HG02981 (cell line): ENCODE results near the gene PTPN14.

Experiments used
- ATAC-seq: cut with Tn5 transposase; IDR thresholded peaks from one replicate; pipeline ENCODE4 v1.9.1; 2021; ENCODE audit warnings: mild to moderate bottlenecking, moderate library complexity; ENCODE audit not compliant: unreplicated experiment

Gene PTPN14

DNA sequence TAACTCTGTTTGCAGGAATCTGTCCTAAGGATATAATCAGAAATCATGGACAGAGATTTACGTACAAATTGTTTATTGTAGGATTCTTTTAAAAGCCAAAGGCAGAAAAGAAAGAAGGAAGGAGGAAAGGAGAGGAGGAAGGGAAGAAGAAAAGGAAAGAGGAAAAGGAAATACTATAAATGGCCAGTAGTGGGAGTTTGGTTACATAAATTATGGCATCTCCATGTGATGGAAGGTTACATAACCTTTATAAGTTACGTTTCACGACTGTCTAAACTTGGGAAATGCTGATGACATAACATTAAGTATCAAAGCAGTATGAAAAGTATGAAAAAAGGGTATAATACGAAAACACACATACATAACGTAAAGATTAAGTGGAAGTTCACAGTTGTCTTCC lies 231.5 kb downstream of the PTPN14 start:
- no peak for ATAC-seq

DNA sequence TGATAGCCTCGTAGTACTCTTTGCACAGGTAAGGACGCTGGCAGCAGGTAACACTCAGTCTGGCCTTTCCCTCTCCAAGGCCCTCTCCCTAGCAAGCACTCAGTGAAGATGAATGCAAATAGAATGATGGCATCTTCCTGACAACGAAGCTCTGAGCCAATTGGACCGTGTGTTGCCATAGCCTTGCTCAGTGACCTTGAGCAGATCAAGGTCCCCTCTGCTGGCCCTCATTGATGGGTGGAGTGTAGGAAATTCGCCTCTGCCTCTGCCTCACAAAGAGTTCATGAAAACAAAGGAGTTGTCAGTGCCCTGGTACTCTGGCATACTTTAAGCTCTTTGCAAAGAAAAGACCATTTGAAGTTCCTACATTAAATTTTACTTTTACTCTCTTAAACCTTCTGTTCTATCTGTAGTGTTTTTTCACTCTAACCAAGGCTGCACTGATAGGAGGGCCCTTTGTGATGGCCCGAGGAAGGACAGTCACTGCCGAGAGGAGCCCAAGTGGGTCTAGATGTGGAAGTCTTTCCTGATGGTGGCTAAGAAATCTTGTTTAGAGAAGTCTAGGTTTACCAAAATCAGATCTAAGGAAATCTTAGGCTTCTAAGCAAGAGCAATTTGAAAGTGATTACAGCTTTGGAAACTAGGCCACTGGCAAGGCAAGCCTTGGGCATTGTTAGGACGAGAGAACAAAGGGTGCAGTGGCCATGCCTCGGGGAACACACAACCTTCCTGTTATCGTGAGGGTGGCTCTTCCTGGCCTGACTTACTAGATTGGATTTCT lies 232.3 kb downstream of the PTPN14 start:
- no peak for ATAC-seq

DNA sequence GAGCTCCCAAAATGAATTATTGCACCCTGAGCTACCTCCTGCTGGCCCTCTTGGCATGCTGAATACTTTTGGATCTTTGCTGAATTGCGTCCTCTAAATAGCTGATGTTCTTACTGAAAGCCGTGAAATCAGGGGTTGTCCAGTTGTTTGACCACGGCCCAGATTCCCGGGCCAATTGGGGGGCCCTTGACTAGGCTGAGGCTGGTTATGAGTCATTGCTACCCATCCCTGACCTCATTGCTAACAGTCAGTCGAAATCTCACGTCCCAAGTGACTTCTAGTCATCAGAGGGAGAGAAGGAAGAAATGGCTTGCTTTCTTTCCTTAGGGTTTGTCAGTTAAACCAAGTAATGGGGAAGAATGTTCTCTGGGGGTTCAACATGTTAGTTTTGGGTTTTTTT lies 233.0 kb downstream of the PTPN14 start:
- ATAC-seq = no peak

GRCh38 chr1:214317734-214318133 lies 233.7 kb downstream of the PTPN14 start:
- no peak for ATAC-seq

- no peak for ATAC-seq
Observed at GRCh38 chr1:214317300-214317699, 234.1 kb downstream of the PTPN14 start.

GRCh38 chr1:214316593-214316992 lies 234.8 kb downstream of the PTPN14 start:
- ATAC-seq = no peak

DNA sequence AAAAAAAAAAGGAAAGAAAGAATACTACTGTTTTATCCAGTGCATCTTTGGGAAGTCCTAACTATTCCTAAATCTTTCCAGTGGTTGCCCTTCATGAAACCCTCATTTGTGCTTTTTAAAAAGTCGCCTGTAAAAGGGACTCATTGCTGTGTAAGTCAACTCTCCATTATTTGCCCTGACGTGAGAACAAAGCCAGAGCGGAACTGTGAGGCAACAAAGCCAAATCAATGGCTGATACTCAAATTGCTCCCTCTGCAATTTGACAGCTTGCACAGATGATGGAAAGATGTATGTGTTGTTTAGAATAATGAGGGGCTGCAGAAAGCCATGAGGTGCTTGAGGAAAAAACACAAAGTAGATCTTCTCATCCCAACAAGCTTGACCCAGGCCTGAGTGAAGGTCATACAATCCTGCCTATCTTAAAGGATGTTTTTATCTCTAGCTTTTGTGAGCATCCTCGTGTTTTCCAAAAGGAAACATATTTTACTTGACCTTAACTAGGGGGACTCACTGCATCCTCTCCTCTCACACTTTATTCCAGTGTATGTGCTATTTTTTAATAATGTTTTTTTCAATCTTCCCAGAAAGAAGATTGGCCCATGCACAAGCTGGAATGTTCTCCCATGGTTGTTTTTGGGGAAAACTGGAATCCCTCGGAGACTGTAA lies 237.1 kb downstream of the PTPN14 start:
- no peak for ATAC-seq

GRCh38 chr1:214312530-214313051 lies 238.8 kb downstream of the PTPN14 start:
- ATAC-seq = no peak

DNA sequence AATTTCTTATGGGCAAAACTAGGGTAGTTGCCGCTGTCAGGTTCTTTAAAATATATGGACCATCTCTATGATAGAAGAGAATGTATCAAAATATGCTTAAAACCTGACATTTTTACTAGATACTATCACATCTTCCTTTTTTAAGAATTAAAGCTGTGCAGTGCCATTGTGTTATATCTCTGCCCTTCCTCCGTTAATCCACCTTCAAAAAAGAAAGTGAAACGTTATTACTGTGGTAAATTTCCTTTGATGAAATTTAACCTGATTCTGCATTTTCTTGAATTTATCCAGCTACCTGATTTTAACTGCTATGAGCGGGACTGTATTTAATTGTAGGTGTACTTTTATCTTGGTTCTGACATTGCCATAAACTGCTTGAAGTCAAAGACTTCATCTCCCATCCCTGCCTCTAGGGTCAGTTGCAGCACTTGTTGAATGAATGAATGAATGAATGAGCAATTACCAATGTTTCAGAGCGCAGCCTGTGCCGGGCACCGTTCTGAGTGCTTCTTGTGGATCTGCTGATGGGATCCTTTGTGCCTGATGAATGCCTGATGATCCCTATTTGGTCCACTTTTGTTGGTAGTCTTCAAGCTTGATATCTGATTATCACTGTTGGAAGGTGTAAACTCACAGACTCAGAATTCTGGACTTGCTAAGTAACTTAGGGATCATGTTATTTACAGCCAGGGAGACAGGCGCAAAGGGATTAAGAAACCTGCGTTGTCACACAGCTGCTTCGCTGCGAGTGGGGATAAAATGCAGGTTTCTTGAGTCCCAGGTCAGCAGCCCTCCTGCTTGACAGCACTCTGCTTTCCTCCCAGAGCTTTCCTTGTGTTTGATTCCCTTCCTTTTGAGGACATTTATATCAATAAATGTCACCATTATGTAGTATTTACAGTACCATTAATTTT lies 240.4 kb downstream of the PTPN14 start:
- ATAC-seq = peak; percentile 36

DNA sequence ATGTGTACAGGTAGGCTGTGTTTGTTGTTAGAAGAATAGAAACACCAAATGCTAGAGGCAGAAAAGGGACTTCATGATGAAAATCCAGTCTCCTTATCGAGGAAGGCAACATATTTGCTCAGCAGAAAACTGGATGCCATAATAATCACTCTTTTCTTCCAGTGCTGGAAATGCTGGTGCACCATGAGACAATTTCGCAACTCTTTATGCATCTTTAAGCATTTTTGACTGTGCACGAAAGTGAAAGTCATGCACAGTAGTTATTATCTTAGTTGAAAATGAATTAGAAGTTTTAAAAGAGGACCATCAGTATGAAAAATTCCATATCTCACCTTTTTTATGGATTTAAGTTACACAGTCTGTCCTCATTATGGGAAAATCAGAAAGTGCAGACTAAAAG lies 241.4 kb downstream of the PTPN14 start:
- ATAC-seq = peak; percentile 53

DNA sequence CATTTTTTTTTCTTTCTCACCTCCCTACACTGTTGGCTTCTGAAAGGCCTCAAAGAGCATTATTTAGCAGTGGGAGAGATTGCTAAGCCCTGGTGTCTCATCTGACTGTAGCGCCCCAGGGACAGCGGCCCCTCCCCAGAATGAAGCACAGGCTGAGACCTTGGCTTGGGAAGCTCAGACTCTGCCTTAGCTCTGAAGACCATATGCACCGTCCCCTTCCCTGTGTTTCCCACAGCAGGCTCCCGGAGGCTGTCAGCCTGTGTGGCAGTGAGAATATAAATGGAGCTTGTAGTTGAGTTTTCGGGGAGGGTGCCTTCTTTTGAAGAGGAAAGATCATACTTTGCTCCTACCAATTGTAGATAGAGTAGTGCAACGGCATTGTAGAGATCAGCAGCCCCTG lies 245.1 kb downstream of the PTPN14 start:
- no peak for ATAC-seq

DNA sequence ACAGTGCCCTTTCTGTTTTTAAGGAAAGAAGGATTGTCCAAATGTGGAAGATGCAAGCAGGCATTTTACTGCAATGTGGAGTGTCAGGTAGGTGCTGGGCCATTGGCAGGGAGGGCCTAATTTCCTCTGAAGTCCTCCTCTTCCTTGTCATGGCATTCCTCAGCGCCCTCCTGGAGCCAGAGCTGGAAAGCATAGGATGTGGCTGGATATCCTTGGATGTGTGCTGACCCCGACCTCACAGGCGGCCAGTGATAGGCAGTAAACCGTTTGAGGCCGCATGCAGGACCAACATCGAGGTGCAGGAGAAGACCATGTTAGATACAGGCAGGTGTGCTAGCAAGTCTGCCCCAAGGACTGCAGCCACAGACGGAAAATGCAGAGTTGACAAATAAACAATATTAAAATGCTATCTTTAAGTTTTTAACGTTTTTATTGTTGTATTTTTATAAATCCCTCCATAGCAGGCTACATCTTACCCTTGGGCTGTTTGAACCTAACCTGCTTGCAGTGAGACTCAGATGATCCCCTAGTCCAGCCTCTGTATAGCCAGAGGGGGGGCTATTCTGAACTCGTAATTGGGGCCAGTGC lies 246.1 kb downstream of the PTPN14 start:
- no peak for ATAC-seq

GRCh38 chr1:214303141-214303930 lies 248.1 kb downstream of the PTPN14 start:
- no peak for ATAC-seq

DNA sequence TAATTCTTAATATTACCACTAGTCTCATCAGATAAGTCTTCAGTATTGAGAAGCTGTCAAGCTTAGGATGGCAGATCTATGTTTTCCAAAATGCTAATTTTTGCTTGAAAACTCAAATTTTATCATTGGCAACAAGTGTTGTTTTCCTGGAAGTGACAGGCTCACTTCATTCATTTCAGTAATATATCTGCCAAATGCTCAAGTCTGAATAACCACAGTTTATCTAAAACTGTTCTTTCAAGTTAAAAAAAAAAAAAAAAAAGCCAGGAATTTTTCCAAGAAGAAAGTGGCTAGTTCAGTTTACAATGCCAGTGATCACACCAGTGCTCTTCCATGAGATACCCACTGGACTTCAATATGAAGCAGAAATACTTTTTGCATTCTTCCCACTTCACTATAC lies 249.9 kb downstream of the PTPN14 start:
- ATAC-seq = no peak

DNA sequence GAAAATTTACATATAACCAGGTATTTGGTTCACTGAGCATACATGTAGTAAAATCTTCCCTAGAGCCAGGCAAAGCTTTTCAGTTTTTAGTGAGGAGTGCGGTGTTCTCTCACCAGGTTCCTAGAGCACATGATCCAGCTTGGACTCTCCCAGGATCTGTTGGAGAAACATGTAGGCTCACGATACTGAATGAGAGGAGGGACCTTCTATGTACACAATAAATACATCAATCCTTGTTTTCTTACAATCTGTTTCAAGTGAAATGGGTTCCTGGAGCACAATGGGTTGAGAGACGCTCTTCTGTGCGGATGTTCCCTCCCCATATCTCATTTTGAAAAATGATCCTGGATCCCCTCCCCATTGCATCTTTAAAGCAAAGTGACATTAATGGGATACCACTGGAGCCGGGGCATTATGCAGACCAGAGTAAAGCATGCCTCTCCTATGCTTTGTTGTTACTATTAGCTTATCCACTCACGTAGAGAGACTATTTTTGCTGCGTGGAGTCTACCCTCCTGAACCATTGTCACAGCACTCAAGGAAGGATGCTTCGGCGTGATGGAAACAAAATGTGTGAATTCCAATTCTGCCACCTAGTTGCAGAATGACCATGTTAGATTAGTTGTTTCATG lies 251.1 kb downstream of the PTPN14 start:
- no peak for ATAC-seq
